ENCODE results near the gene OR11G2. TPM values are rescaled to one million over a fixed set of nuclear protein-coding genes. Genes with fewer than 3 reads are reported as not detected.

OR11G2 gene
- total and polyA plus RNA-seq, 2 experiments from 2014 or later: not detected

- Histone ChIP-seq H3K4me2 (no peak overlapping the region), H4K20me1 (replicated peaks; ENCODE audit: insufficient read depth) (no peaks in the 10 kb centered on the region), H3K9me2 (ENCODE audit: insufficient read depth) (no peaks in the 10 kb centered on the region), H2AFZ (no peak overlapping the region), H3K36me3 (ENCODE audit: insufficient read depth) (no peaks in the 10 kb centered on the region), H3K27me3 (ENCODE audit: insufficient read depth) (no peaks in the 10 kb centered on the region), H3K27ac (ENCODE audit: low read depth) (no peak overlapping the region), H3F3A (replicated peaks; ENCODE audit: low read depth) (no peaks in the 10 kb centered on the region), H3K79me2 (replicated peaks; ENCODE audit: insufficient read depth) (no peaks in the 10 kb centered on the region), H3K4me3 (no peak overlapping the region), H3K4me1 (ENCODE audit: insufficient read depth) (no peaks in the 10 kb centered on the region)
- H3K4me1 Mint-ChIP-seq: no peaks in the 10 kb centered on the region
- peaks cover 94% of the 10 kb centered on the region for H3K9me3 Mint-ChIP-seq
- H3K27me3 Mint-ChIP-seq (ENCODE audit: insufficient read depth, low read depth, poor library complexity): peaks cover 9% of the 10 kb centered on the region
- H3K27ac Mint-ChIP-seq: no peak overlapping the region
- peak; percentile 1 for DNase-seq (ENCODE audit: low spot score)
- no peak overlapping the region for H3K4me3 Mint-ChIP-seq
- no peak for ATAC-seq
- H3K36me3 Mint-ChIP-seq (ENCODE audit: low read depth): peaks cover 20% of the 10 kb centered on the region
- no peak for TF ChIP-seq EZH2 (IDR thresholded peaks at IDR 0.05; ENCODE audit: low read depth, unreplicated experiment)
- TF ChIP-seq STAT1 (IDR thresholded peaks at IDR 0.05; ENCODE audit: unreplicated experiment): no peak
- no peak for TF ChIP-seq ZNF114 (CRISPR knock-in tag; IDR thresholded peaks at IDR 0.05)
- TF ChIP-seq, protein P1, sequence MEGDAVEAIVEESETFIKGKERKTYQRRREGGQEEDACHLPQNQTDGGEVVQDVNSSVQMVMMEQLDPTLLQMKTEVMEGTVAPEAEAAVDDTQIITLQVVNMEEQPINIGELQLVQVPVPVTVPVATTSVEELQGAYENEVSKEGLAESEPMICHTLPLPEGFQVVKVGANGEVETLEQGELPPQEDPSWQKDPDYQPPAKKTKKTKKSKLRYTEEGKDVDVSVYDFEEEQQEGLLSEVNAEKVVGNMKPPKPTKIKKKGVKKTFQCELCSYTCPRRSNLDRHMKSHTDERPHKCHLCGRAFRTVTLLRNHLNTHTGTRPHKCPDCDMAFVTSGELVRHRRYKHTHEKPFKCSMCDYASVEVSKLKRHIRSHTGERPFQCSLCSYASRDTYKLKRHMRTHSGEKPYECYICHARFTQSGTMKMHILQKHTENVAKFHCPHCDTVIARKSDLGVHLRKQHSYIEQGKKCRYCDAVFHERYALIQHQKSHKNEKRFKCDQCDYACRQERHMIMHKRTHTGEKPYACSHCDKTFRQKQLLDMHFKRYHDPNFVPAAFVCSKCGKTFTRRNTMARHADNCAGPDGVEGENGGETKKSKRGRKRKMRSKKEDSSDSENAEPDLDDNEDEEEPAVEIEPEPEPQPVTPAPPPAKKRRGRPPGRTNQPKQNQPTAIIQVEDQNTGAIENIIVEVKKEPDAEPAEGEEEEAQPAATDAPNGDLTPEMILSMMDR (conservative IDR thresholded peaks at IDR 0.05; ENCODE audit: low read depth in 2 of 2): no peak
- TF ChIP-seq, protein P2, sequence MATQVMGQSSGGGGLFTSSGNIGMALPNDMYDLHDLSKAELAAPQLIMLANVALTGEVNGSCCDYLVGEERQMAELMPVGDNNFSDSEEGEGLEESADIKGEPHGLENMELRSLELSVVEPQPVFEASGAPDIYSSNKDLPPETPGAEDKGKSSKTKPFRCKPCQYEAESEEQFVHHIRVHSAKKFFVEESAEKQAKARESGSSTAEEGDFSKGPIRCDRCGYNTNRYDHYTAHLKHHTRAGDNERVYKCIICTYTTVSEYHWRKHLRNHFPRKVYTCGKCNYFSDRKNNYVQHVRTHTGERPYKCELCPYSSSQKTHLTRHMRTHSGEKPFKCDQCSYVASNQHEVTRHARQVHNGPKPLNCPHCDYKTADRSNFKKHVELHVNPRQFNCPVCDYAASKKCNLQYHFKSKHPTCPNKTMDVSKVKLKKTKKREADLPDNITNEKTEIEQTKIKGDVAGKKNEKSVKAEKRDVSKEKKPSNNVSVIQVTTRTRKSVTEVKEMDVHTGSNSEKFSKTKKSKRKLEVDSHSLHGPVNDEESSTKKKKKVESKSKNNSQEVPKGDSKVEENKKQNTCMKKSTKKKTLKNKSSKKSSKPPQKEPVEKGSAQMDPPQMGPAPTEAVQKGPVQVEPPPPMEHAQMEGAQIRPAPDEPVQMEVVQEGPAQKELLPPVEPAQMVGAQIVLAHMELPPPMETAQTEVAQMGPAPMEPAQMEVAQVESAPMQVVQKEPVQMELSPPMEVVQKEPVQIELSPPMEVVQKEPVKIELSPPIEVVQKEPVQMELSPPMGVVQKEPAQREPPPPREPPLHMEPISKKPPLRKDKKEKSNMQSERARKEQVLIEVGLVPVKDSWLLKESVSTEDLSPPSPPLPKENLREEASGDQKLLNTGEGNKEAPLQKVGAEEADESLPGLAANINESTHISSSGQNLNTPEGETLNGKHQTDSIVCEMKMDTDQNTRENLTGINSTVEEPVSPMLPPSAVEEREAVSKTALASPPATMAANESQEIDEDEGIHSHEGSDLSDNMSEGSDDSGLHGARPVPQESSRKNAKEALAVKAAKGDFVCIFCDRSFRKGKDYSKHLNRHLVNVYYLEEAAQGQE (IDR thresholded peaks at IDR 0.05; ENCODE audit: unreplicated experiment): no peak
These were observed 11.5 kb upstream of the OR11G2 start for GRCh38 chr14:20179218-20179617.

DNA sequence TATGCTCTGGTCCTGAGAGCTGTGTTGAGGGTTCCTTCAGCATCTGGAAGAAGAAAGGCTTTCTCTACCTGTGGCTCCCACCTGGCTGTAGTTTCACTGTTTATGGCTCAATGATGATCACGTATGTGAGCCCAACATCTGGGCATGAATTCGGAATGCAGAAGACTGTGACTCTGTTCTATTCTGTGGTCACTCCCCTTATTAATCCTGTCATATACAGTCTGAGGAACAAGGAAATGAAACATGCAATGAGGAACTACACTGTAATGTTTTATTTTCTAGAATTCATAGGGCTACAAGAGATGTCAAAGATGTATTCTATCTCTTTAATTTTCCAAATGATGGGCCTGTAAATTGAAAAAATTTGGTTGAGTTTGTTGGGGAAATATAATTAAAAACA, 10.8 kb upstream of the OR11G2 start:
- Mint-ChIP-seq H3K27me3 (ENCODE audit: insufficient read depth, low read depth, poor library complexity) (peaks cover 9% of the 10 kb centered on the region), H3K27ac (no peak overlapping the region), H3K9me3 (peaks cover 94% of the 10 kb centered on the region), H3K36me3 (ENCODE audit: low read depth) (peaks cover 19% of the 10 kb centered on the region), H3K4me1 (no peaks in the 10 kb centered on the region), H3K4me3 (no peak overlapping the region)
- no peak overlapping the region for H2AFZ ChIP-seq
- no peaks in the 10 kb centered on the region for H3F3A ChIP-seq (replicated peaks; ENCODE audit: low read depth)
- H3K4me3 ChIP-seq: no peak overlapping the region
- DNase-seq (ENCODE audit: low spot score): no peak
- no peak overlapping the region for H3K4me2 ChIP-seq
- no peaks in the 10 kb centered on the region for H3K36me3 ChIP-seq (ENCODE audit: insufficient read depth)
- no peak overlapping the region for H3K27ac ChIP-seq (ENCODE audit: low read depth)
- H3K9me2 ChIP-seq (ENCODE audit: insufficient read depth): no peaks in the 10 kb centered on the region
- no peaks in the 10 kb centered on the region for H4K20me1 ChIP-seq (replicated peaks; ENCODE audit: insufficient read depth)
- ATAC-seq: no peak
- H3K79me2 ChIP-seq (replicated peaks; ENCODE audit: insufficient read depth): no peaks in the 10 kb centered on the region
- no peaks in the 10 kb centered on the region for H3K27me3 ChIP-seq (ENCODE audit: insufficient read depth)
- TF ChIP-seq STAT1 (IDR thresholded peaks at IDR 0.05; ENCODE audit: unreplicated experiment) (no peak), ZNF331 (CRISPR knock-in tag; IDR thresholded peaks at IDR 0.05; ENCODE audit: low read depth) (no peak), NANOG (IDR thresholded peaks at IDR 0.05; ENCODE audit: borderline replicate concordance) (no peak)
- TF ChIP-seq, protein P1 (conservative IDR thresholded peaks at IDR 0.05; ENCODE audit: low read depth in 2 of 2): no peak
- TF ChIP-seq, protein P2 (IDR thresholded peaks at IDR 0.05; ENCODE audit: unreplicated experiment): no peak
- H3K4me1 ChIP-seq (ENCODE audit: insufficient read depth): no peaks in the 10 kb centered on the region
